Loucy (cell line): ENCODE measurements around the gene OGFOD3.
"Not testable (repeated sequence)": the region's sequence is repeated elsewhere in the genome, so short reads cannot be mapped to it uniquely, and the experiment has no call there.

Source experiments
- H2AFZ ChIP-seq: fragments of 200-600 bp; sonication (generic); 2 replicates; pipeline ENCODE4 v1.6.0; 2016; ENCODE audit warnings: antibody characterized with exemption, mild to moderate bottlenecking, low read length, moderate library complexity
- H3F3A ChIP-seq: fragments of 200-600 bp; 2 replicates; pipeline ENCODE4 v1.6.0; 2016; ENCODE audit warnings: antibody characterized with exemption, low read depth, mild to moderate bottlenecking
- H3K27me3 ChIP-seq: fragments of 200-600 bp; sonication (generic); 2 replicates; pipeline ENCODE4 v1.6.1; 2014; ENCODE audit warnings: low read length, mild to moderate bottlenecking; ENCODE audit not compliant: insufficient read depth, poor library complexity, severe bottlenecking
- H3K36me3 ChIP-seq: fragments of 200-600 bp; sonication (generic); 2 replicates; pipeline ENCODE4 v1.6.1; 2016; ENCODE audit warnings: low read length; ENCODE audit not compliant: insufficient read depth
- H3K4me1 ChIP-seq: fragments of 200-600 bp; sonication (generic); 2 replicates; pipeline ENCODE4 v1.5.1; 2014; ENCODE audit warnings: low read length, mild to moderate bottlenecking; ENCODE audit not compliant: insufficient read depth, poor library complexity, severe bottlenecking
- H3K4me2 ChIP-seq: fragments of 200-600 bp; sonication (generic); 2 replicates; pipeline ENCODE4 v1.6.0; 2014; ENCODE audit warnings: antibody characterized with exemption, low read length, low read depth, mild to moderate bottlenecking; ENCODE audit not compliant: poor library complexity, severe bottlenecking
- H3K4me3 ChIP-seq: fragments of 200-600 bp; sonication (generic); 2 replicates; pipeline ENCODE4 v1.5.1; 2014; ENCODE audit warnings: low read length, mild to moderate bottlenecking, mixed read lengths; ENCODE audit not compliant: poor library complexity, severe bottlenecking
- H3K79me2 ChIP-seq: fragments of 200-600 bp; sonication (generic); 2 replicates; pipeline ENCODE4 v1.6.1; 2014; ENCODE audit warnings: low read length; ENCODE audit not compliant: insufficient read depth
- H3K9ac ChIP-seq: fragments of 200-600 bp; sonication (generic); 2 replicates; pipeline ENCODE4 v1.6.0; 2014; ENCODE audit warnings: mild to moderate bottlenecking, low read depth, low read length, moderate library complexity; ENCODE audit not compliant: poor library complexity, severe bottlenecking
- H3K9me2 ChIP-seq: fragments of 200-600 bp; sonication (generic); replicated peaks from 2 replicates; pipeline ENCODE4 v1.6.1; 2016; ENCODE audit warnings: low read depth, low read length, mixed read lengths
- H3K9me3 ChIP-seq: fragments of 200-600 bp; sonication (generic); 2 replicates; pipeline ENCODE4 v1.6.1; 2014; ENCODE audit warnings: mild to moderate bottlenecking, antibody characterized with exemption, low read length, low read depth; ENCODE audit not compliant: insufficient read depth
- H4K20me1 ChIP-seq: fragments of 200-600 bp; sonication (generic); 2 replicates; pipeline ENCODE4 v1.6.0; 2014; ENCODE audit warnings: antibody characterized with exemption, low read length, mild to moderate bottlenecking; ENCODE audit not compliant: insufficient read depth, poor library complexity, severe bottlenecking
- EZH2phosphoT487 ChIP-seq: fragments of 200-600 bp; IDR thresholded peaks from 2 replicates; pipeline ENCODE4 v1.6.1; 2018; ENCODE audit warnings: antibody characterized with exemption, mild to moderate bottlenecking, moderate library complexity, borderline replicate concordance
- TF ChIP-seq, protein P1 (sequence below): fragments of 200-600 bp; sonication (generic); conservative IDR thresholded peaks from 2 replicates; pipeline ENCODE4 v1.5.1; 2014; ENCODE audit warnings: mild to moderate bottlenecking, antibody characterized with exemption, low read length

OGFOD3 gene

DNA sequence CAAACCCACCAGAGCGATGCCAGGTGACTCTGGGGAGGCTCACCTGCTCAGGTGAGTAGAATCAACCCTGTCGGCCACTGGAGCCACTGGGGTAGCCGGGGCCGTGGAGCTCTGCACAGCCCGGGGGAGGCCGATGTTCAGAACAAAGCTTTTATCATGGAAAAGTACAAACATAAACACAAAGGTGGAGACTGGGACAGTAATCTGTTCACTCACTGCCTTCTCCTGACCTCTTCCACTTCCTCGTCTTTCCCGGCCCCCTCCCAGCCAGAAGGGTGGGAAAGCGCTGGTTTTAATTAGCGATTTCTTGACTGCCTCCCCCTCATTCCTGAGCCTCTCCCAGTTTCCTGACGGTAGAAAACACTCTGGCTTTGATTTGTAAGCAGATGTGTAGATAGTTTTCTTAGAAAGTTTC, 69.1 kb downstream of the OGFOD3 start:
- Histone ChIP-seq H3K9me3 (no peaks in the 10 kb centered on the region), H3K4me1 (no peaks in the 10 kb centered on the region), H3K4me2 (no peak overlapping the region), H3K27me3 (no peaks in the 10 kb centered on the region), H3K79me2 (no peaks in the 10 kb centered on the region), H3K9me2 (no peaks in the 10 kb centered on the region), H3K36me3 (no peaks in the 10 kb centered on the region), H3K4me3 (no peak overlapping the region), H2AFZ (no peak overlapping the region), H3K9ac (no peak overlapping the region), H4K20me1 (no peaks in the 10 kb centered on the region), H3F3A (no peaks in the 10 kb centered on the region)
- TF ChIP-seq, protein P1, sequence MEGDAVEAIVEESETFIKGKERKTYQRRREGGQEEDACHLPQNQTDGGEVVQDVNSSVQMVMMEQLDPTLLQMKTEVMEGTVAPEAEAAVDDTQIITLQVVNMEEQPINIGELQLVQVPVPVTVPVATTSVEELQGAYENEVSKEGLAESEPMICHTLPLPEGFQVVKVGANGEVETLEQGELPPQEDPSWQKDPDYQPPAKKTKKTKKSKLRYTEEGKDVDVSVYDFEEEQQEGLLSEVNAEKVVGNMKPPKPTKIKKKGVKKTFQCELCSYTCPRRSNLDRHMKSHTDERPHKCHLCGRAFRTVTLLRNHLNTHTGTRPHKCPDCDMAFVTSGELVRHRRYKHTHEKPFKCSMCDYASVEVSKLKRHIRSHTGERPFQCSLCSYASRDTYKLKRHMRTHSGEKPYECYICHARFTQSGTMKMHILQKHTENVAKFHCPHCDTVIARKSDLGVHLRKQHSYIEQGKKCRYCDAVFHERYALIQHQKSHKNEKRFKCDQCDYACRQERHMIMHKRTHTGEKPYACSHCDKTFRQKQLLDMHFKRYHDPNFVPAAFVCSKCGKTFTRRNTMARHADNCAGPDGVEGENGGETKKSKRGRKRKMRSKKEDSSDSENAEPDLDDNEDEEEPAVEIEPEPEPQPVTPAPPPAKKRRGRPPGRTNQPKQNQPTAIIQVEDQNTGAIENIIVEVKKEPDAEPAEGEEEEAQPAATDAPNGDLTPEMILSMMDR = no peak
- no peak for TF ChIP-seq EZH2phosphoT487

DNA sequence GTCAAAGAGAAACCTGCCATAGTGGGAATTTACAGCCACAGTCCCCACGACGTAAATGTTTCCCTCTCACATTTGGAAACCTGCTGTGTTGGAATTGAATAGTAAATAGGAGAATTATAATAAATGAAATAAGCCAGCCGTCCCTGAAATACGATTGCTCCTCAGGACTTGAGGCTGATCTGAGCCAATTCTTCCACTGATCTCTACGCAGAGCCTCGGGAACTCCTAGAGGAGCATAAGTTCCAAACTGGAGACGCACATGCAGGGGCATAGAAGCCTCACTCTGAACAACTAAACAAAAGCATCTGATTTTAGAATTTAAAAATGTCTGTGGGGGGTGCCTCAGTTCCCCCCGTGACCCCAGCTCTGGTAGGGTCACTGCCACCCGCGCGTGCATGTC, 69.5 kb downstream of the OGFOD3 start:
- no peak for TF ChIP-seq EZH2phosphoT487
- TF ChIP-seq, protein P1 = no peak
- Histone ChIP-seq H3K9me3 (no peaks in the 10 kb centered on the region), H3K4me2 (no peak overlapping the region), H3K4me1 (no peaks in the 10 kb centered on the region), H3F3A (no peaks in the 10 kb centered on the region), H3K4me3 (no peak overlapping the region), H3K36me3 (no peaks in the 10 kb centered on the region), H3K9me2 (no peaks in the 10 kb centered on the region), H3K27me3 (no peaks in the 10 kb centered on the region), H3K9ac (no peak overlapping the region), H2AFZ (no peak overlapping the region), H3K79me2 (no peaks in the 10 kb centered on the region), H4K20me1 (no peaks in the 10 kb centered on the region)

DNA sequence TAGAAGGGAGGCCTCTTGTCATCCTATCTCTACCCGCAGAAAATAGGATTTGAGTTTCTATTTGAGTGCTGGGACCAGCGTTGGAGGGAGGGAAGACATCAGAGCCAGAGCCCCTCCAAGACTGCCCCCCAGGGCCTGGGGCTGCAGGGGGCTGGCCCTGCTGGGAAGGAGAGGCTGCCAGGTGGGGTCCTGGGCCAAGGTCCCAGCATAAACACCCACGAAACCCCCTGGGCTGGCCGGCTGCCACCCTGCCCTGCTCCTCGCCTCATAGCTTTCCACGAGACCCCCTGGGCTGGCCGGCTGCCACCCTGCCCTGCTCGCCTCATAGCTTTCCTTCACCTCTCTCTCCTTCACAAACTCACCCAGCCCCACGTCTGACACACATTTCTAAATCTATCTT, 70.0 kb downstream of the OGFOD3 start:
- H3K36me3 ChIP-seq = no peaks in the 10 kb centered on the region
- no peaks in the 10 kb centered on the region for H3K9me2 ChIP-seq
- no peaks in the 10 kb centered on the region for H3K79me2 ChIP-seq
- no peak overlapping the region for H3K9ac ChIP-seq
- H3F3A ChIP-seq = no peaks in the 10 kb centered on the region
- no peak overlapping the region for H3K4me2 ChIP-seq
- H3K9me3 ChIP-seq = no peaks in the 10 kb centered on the region
- H3K27me3 ChIP-seq = no peaks in the 10 kb centered on the region
- H3K4me1 ChIP-seq = no peaks in the 10 kb centered on the region
- no peak overlapping the region for H3K4me3 ChIP-seq
- no peaks in the 10 kb centered on the region for H4K20me1 ChIP-seq
- no peak overlapping the region for H2AFZ ChIP-seq
- TF ChIP-seq, protein P1 = no peak
- no peak for TF ChIP-seq EZH2phosphoT487

DNA sequence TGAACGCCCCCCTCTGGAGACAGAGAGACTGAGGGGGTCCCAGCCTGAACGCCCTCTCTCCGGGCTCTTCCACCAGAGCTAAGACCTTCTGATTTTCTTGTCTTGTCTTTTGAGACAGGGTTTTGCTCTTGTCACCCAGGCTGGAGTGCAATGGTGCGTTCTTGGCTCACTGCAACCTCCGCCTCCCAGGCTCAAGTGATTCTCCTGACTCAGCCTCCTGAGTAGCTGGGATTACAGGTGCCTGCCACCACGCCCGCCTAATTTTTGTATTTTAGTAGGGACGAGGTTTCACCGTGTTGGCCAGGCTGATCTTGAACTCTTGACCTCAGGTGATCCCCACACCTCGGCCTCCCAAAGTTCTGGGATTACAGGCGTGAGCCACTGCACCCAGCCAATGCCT, 70.4 kb downstream of the OGFOD3 start:
- H3K4me2 ChIP-seq, H3K79me2 ChIP-seq, H2AFZ ChIP-seq, H3K27me3 ChIP-seq, H3K9me2 ChIP-seq, H3K4me1 ChIP-seq, H3K9ac ChIP-seq, H3K9me3 ChIP-seq, H3K36me3 ChIP-seq, H4K20me1 ChIP-seq, H3K4me3 ChIP-seq, H3F3A ChIP-seq: not testable (repeated sequence)
